ENCODE measurements around the gene GMPPA. TPM values are rescaled to one million over a fixed set of nuclear protein-coding genes. Genes with fewer than 3 reads are reported as not detected.
A peak's percentile ranks its signal among the peaks of the same experiment; 100 is the strongest.

GMPPA gene
- total and polyA plus RNA-seq, 9 of the 15 experiments (the other 6 are each of a cell fraction or from before 2014, with no cell fraction given): 7.0 to 101 (median 66.7) TPM

DNA sequence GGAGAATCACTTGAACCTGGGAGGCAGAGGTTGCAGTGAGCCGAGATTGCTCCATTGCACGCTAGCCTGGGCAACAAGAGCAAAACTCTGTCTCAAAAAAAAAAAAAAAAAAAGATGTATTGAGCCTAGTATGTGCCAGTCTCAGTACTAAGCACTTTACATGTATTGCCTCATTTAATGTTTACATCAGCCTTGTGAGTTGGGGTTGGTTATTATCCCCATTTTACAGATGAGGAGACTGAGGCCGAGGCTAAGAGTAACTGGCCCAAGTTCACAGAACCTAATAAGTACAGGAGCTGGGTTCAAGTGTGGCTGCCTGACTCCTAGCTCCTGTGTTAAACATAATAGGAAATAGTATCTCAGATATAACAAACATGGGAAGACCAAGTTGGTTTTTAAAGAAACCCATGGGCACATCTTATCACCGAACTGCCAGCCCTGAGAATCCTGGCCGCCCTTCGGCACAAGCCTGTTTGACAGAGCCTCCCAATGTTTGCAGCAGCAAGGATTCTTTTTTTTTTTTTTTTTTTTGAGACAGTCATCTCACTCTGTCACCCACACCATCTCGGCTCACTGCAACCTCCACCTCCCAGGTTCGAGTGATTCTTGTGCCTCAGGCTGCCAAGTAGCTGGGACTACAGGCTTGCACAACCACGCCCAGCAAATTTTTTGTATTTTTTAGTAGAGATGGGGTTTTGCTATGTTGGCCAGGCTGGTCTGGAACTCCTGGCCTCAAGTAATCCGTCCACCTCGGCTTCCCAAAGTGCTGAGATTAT lies 24.2 kb upstream of the GMPPA start:
- Histone ChIP-seq H3K79me2 (ENCODE audit: control insufficient read depth, insufficient read depth, low read length) (no peaks in the 10 kb centered on the region), H3K9ac (ENCODE audit: insufficient read depth in 1 of 2, low read depth in 2 of 2, low read length in 2 of 2) (no peak overlapping the region), H4K20me1 (replicated peaks; ENCODE audit: control insufficient read depth, insufficient read depth, low read length) (no peaks in the 10 kb centered on the region), H3K9me1 (ENCODE audit: control insufficient read depth, insufficient read depth, low read length) (no peaks in the 10 kb centered on the region), H3K4me1 (replicated peaks in 1 of 2; ENCODE audit: control insufficient read depth in 2 of 2, insufficient read depth in 2 of 2, low read length in 2 of 2) (peaks cover 18 to 57% of the 10 kb centered on the region in 2 experiments; a peak in 4 of 5 replicates), H3K27ac (ENCODE audit: extremely low read depth, low read depth, low read length) (no peak overlapping the region), H3K9me3 (replicated peaks; ENCODE audit: control insufficient read depth, insufficient read depth, low read depth, low read length) (no peaks in the 10 kb centered on the region), H3K4me3 (no peak overlapping the region), H3K4me2 (ENCODE audit: insufficient read depth, low read length) (no peak overlapping the region), H2AFZ (ENCODE audit: low read depth, low read length) (no peak overlapping the region), H3K27me3 (ENCODE audit: control insufficient read depth in 2 of 2, insufficient read depth in 2 of 2, low read length in 2 of 2) (no peaks in the 10 kb centered on the region), H3K36me3 (ENCODE audit: control insufficient read depth, insufficient read depth, low read length) (no peaks in the 10 kb centered on the region)
- no TSS peak for BruUV-seq (replicated peaks)
- in situ Hi-C loops (cut with MboI): loop anchor here (10.0 kb wide), 1 partner anchor 50 kb away; no protein-coding TSS in a partner anchor
- intact Hi-C loops (cut with micrococcal nuclease): loop anchor here (5.0 kb wide), 1 partner anchor 72 kb away; no protein-coding TSS in a partner anchor
- WGBS (ENCODE audit: insufficient coverage, low coverage, missing lambda C conversion rate): 48% methylated on average over 6 of the region's 11 CpGs
- FAIRE-seq: no peak
- ChIA-PET CTCF (ENCODE audit: low intra/inter-chr PET ratio) (interaction anchor here (1.0 kb wide), 1 partner anchor 56 kb away, joined by 3 read pairs; no protein-coding TSS in a partner anchor), POLR2A (no interaction called here)
- no peak for ATAC-seq
- DNase-seq (ENCODE audit: extremely low read depth in 1 of 4, low spot score in 3 of 4): no peak
- TF ChIP-seq ADNP (tag; IDR thresholded peaks at IDR 0.05): peak; percentile 56; the same call in 1 of the 2 replicates
- TF ChIP-seq CBX2 (IDR thresholded peaks at IDR 0.05; ENCODE audit: insufficient read depth, low read length, poor library complexity, severe bottlenecking): no peak
- no peak for TF ChIP-seq PHF21A (IDR thresholded peaks at IDR 0.05; ENCODE audit: borderline replicate concordance, low read depth)
- TF ChIP-seq, protein P1, sequence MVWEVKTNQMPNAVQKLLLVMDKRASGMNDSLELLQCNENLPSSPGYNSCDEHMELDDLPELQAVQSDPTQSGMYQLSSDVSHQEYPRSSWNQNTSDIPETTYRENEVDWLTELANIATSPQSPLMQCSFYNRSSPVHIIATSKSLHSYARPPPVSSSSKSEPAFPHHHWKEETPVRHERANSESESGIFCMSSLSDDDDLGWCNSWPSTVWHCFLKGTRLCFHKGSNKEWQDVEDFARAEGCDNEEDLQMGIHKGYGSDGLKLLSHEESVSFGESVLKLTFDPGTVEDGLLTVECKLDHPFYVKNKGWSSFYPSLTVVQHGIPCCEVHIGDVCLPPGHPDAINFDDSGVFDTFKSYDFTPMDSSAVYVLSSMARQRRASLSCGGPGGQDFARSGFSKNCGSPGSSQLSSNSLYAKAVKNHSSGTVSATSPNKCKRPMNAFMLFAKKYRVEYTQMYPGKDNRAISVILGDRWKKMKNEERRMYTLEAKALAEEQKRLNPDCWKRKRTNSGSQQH (CRISPR knock-in tag; IDR thresholded peaks at IDR 0.05): no peak
- TF ChIP-seq FOXA3 (CRISPR knock-in tag; conservative IDR thresholded peaks at IDR 0.05 in 1 of 2, IDR thresholded peaks at IDR 0.05 in 1 of 2): no peak
- TF ChIP-seq ILF3 (IDR thresholded peaks at IDR 0.05; ENCODE audit: borderline replicate concordance): no peak
- TF ChIP-seq THRAP3 (IDR thresholded peaks at IDR 0.05; ENCODE audit: borderline replicate concordance): no peak
- TF ChIP-seq RCOR1 (IDR thresholded peaks at IDR 0.05; ENCODE audit: borderline replicate concordance in 1 of 2, low read depth in 2 of 2, low read length in 2 of 2): peak; percentile 26 to 53; a peak in 2 of 4 replicates
- TF ChIP-seq ZNF12 (CRISPR knock-in tag; IDR thresholded peaks at IDR 0.05): no peak
- TF ChIP-seq SMARCA5 (IDR thresholded peaks at IDR 0.05): peak; percentile 66; the same call in 1 of the 2 replicates
- no peak for TF ChIP-seq ZNF551 (CRISPR knock-in tag; IDR thresholded peaks at IDR 0.05)
- TF ChIP-seq TOE1 (IDR thresholded peaks at IDR 0.05; ENCODE audit: borderline replicate concordance): no peak
- TF ChIP-seq TOE1 (CRISPR knock-in tag; IDR thresholded peaks at IDR 0.05; ENCODE audit: borderline replicate concordance, low read depth): no peak
- no peak for TF ChIP-seq NFXL1 (CRISPR knock-in tag; IDR thresholded peaks at IDR 0.05)
- TF ChIP-seq CAMTA2 (CRISPR knock-in tag; conservative IDR thresholded peaks at IDR 0.05): no peak
- no peak for TF ChIP-seq JUND (IDR thresholded peaks at IDR 0.05; ENCODE audit: borderline replicate concordance, low read depth, low read length)
- no peak for TF ChIP-seq JUND (tag; IDR thresholded peaks at IDR 0.05; ENCODE audit: borderline replicate concordance, low read depth, low read length)
- no peak for TF ChIP-seq ZC3H11A (IDR thresholded peaks at IDR 0.05; ENCODE audit: low read depth, low read length)
- no peak for TF ChIP-seq FUS (optimal IDR thresholded peaks at IDR 0.05; ENCODE audit: low read depth, low read length)
- no peak for TF ChIP-seq ZNF655 (CRISPR knock-in tag; IDR thresholded peaks at IDR 0.05)

Data from K562 (cell line).